Measurements from ENCODE around the gene MAPK11.

The MAPK11 gene

GRCh38 chr22:50225200-50225969 lies 44.8 kb downstream of the MAPK11 start:
- POLR2A ChIA-PET: no interaction called here
- TF ChIP-seq CTCF (IDR thresholded peaks at IDR 0.05; ENCODE audit: control extremely low read depth, extremely low read depth, low read depth, missing control alignments): no peak
- no peak for DNase-seq (ENCODE audit: extremely low spot score)
- CTCF ChIA-PET: interaction anchor here (1.1 kb wide), 1 partner anchor 51 kb away, joined by 3 read pairs; no protein-coding TSS in a partner anchor

- POLR2A ChIA-PET: no interaction called here
Measured at GRCh38 chr22:50224071-50224470, 46.1 kb downstream of the MAPK11 start.

GRCh38 chr22:50222508-50222907 lies 47.7 kb downstream of the MAPK11 start:
- DNase-seq (ENCODE audit: extremely low spot score): no peak
- CTCF ChIA-PET: interaction anchor here (0.9 to 3.0 kb wide), 5 partner anchors 8 to 74 kb away, joined by 3 to 10 read pairs (median 6); no protein-coding TSS in a partner anchor
- no peak for TF ChIP-seq CTCF (IDR thresholded peaks at IDR 0.05; ENCODE audit: control extremely low read depth, extremely low read depth, low read depth, missing control alignments)
- POLR2A ChIA-PET: no interaction called here

More at GRCh38 chr22:50224071-50224470, 46.1 kb downstream of the MAPK11 start:
- no peak for TF ChIP-seq CTCF (IDR thresholded peaks at IDR 0.05; ENCODE audit: control extremely low read depth, extremely low read depth, low read depth, missing control alignments)
- DNase-seq (ENCODE audit: extremely low spot score): no peak
- CTCF ChIA-PET: interaction anchor here (1.5 kb wide), 1 partner anchor 8 kb away, joined by 3 read pairs; no protein-coding TSS in a partner anchor

GRCh38 chr22:50221410-50222300 lies 48.5 kb downstream of the MAPK11 start:
- no peak for TF ChIP-seq CTCF (IDR thresholded peaks at IDR 0.05; ENCODE audit: control extremely low read depth, extremely low read depth, low read depth, missing control alignments)
- CTCF ChIA-PET: interaction anchor here (0.9 to 3.0 kb wide), 7 partner anchors 7 to 73 kb away, joined by 3 to 10 read pairs (median 6); no protein-coding TSS in a partner anchor
- DNase-seq (ENCODE audit: extremely low spot score): no peak
- POLR2A ChIA-PET: no interaction called here

- no peak for TF ChIP-seq CTCF (IDR thresholded peaks at IDR 0.05; ENCODE audit: control extremely low read depth, extremely low read depth, low read depth, missing control alignments)
- no peak for DNase-seq (ENCODE audit: extremely low spot score)
- CTCF ChIA-PET: interaction anchor here (1.0 to 3.0 kb wide), 6 partner anchors 9 to 72 kb away, joined by 3 to 10 read pairs (median 6); no protein-coding TSS in a partner anchor
- POLR2A ChIA-PET: no interaction called here
Measured at GRCh38 chr22:50220603-50221409, 49.4 kb downstream of the MAPK11 start.

Measured in GM10248 (cell line).